GM18502 (cell line): ENCODE measurements around the gene MYCBPAP.

Source experiments
- ATAC-seq: cut with Tn5 transposase; IDR thresholded peaks from one replicate; pipeline ENCODE4 v1.9.1; 2021; ENCODE audit warnings: mild to moderate bottlenecking; ENCODE audit not compliant: unreplicated experiment, poor library complexity

Gene MYCBPAP

DNA sequence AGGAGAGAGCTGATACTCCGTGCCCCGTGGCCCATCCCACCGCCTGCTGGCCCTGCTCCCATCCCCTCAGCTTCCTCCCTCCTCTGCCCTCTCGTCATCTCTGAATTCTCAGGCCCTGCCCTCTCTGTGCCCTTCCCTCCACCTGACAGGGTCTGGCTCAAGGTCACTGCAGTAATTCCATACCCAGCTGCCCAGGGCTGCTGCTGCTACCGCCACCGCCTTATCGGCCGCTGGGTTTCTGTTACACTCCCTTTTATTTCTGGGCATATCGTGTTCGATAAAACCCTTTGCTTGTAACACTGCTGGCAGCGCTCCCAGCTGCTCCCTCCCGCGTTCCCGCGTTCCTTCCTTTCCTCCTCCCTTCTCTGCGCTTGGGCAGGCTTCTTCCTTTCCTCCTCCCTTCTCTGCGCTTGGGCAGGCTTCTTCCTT lies 25.5 kb downstream of the MYCBPAP start:
- ATAC-seq, result no peak

DNA sequence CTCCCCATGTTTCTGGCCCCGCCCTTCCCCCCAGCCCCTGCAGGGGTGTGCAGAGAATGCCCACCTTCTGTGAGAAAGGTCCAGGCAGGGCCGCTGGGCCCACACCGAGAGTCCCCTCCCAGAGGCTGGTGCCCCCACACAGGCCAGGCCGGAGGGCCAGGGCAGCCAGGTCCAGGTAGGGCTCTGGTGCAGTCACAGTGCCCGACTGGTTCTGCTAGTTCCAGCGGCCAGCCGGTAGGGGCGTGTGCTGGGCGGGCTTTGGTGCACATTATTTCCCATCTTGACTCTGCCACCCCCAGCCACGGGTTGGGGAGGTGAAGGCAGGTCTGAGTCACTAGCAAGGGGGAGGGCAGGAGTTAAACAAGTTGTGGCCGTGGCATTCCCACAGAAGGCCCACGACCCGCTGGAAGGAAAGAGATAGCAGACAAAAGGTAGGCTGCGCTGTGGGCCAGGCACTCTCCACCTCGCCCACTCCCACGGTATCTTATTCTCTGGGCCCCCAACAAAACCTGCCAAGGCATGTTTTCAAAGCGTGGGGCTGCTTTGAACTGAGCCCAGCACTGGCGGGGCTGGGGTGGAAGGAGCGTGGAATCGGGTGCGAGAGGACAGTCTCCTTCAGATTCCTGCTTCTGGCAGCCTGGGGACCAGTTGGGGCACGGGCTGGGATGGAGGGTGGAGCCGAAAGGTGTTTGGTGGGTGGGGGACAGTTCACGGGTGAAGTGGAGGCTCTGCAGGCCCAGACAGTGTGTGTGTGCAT lies 26.2 kb downstream of the MYCBPAP start:
- ATAC-seq, result no peak

DNA sequence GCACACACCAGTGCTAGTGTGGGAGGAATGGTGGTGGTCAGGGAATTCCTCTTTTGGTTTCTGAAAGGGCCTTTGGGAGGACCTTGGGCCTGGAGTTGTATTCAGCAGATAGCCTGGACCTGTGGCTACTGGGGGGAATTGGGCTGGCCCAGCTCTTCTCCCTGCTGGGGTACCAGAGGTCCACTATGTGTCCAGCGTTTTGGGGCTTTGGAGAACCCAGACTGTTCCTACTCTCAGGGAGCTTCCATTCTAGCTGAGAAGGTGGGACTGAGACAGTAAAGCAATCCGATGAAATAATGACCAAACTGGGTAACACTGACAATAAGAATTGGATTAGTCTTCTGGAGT lies 26.7 kb downstream of the MYCBPAP start:
- ATAC-seq, result no peak

DNA sequence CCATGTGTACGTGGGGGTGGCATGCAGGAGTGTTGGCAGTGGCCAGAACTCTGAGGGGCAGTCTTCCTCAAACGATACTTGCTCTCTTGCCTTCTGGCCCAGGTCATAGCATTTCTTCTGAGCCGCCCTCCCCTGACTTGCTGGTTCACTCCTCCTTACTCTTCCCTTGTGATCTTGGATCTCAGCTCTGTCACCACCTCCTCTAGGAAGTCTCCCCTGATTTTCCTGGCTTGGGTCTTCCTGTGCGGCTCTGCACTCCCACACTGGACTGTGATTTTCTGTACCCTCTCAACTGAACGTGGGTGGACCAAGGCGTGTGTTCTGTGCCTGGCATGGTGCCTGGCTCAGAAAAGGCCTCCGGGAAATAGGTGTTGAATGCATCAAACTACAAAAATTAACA lies 27.2 kb downstream of the MYCBPAP start:
- ATAC-seq, result no peak

DNA sequence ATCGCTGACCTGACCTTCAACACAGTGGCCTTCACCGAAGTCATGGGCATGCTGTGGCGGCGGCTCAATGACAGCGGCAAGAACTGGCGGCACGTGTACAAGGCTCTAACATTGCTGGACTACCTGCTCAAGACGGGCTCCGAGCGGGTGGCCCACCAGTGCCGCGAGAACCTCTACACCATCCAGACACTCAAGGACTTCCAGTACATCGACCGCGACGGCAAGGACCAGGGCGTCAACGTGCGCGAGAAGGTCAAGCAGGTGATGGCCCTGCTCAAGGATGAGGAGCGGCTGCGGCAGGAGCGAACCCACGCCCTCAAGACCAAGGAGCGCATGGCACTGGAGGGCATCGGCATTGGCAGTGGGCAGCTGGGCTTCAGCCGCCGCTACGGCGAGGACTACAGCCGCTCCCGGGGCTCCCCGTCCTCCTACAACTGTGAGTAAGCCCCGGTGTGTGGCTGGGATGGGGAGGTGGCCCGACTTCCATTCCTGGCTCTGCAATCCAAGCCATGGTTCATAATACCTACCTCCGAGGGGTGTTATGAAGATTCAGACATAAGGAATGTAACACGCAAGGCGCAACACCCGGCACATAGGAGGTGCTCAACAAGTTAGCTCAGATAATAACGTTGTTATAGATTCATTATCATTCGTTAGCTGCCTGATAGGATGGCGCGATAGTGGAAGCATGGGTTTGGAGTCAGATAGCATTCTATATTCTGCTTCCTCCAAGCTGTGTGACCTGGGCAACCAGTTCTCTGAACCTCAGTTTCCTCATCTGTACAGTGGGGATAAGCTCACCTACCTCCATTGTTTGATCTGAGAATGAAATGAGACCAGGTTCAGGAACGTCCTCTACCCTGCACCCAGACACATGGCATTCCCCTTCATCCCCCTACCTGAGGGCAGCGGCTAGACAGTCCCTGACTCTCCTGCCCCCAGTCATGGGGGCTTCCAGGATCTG lies 28.7 kb downstream of the MYCBPAP start:
- ATAC-seq, result no peak

DNA sequence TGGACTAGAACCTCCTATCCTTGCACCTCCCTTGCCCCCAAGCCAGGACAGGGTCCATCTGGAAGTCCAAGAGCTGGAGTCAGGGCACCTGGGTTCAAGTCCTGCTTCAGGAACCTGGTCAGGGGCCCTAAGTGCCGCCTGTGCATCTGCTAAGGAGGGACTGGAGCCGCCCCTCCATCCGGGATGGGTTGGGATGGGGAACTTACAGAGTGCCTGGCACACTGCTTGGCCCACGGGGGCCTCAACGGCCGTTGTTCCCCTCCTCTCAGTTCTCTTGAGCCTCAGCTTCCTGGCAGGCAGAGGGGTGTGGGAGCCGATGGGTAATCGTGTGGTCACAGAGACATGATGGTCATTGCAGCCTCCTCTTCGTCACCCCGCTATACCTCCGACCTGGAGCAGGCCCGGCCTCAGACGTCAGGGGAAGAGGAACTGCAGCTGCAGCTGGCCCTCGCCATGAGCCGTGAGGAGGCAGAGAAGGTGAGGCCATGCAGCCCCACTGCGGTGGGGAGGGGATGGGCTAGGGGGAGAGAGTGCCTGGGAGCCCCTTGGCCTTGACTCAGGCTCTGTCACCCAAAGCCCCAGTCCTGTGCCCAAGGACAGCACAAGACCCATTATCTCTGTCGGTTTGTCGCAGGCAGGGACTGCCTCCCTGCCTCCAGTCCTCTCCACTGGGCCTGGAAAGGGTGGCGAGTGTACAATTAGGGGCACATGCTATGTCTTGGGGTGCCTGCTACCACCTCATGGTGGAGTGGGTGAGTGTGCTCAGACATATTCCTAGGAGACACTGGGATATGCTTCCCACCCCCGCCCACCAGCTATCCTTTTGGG lies 29.7 kb downstream of the MYCBPAP start:
- ATAC-seq, result no peak

DNA sequence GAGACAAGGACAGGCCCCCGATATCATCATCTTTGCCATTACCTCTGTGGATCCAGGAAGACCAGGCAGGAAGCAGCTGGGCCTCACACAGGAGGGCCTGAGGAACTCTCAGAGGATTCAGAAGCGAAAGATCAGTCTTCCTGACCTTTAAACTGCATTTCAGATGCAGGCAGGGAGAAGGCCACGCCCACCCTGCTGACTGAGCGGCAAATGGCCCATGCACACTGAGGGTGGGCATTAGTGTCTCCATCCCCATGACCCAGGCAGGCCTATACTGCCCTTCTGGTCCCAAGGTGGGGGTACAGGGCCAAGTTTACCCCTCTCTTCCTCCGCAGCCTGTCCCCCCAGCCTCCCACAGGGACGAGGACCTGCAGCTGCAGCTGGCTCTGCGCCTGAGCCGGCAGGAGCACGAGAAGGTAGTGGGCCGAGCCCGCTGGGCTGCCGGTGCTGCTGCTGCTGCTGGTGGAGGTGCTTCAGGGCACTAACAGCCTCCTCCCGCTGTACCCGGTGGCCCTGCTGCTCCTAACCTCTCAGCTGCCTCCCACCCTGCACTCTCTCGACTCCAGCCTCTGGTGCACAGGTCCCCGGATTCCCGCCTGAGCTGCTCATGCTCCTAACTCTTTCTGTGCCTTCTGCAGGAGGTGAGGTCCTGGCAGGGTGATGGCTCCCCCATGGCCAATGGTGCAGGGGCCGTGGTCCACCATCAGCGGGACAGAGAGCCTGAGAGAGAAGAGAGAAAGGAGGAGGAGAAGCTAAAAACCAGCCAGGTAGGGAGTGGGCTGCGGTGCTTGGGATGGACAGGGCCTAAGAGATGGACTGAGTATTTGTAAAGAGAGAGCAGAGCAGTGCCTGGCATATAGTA lies 30.5 kb downstream of the MYCBPAP start:
- no peak for ATAC-seq

DNA sequence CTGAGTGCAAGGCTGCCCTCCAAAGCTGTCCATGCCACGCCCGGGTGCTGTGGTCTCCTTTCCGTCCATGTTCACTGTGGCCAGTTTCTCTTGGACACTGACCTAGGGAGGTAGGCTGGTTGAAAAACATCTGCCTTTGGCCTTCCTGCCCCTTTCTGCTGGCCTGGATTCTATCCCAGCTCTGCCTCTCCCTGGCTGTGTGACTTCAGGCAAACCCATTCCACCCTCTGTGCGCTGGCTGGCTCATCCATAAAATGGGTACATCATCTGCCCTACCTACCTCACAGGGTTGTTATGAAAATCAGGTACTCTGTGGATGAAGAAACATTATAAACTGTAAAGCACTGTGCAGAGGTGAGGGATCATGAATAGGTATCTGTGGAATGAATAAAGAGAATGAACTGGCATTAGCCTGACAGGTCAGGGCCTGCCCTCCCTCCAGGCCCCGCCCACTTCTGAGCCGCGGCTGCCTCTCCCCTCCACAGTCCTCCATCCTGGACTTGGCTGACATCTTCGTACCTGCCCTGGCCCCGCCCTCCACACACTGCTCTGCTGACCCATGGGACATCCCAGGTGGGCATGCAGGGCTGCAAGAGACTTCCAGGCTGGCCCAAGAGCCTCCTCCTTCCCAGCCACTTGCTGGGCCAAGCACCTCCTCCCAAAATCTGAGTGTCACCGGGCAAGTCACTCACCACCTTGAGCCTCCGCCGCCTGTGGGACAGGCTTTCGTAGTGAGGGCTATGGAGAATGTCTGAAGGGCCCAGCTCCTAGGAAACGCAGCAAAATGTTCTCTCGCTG lies 31.7 kb downstream of the MYCBPAP start:
- no peak for ATAC-seq

DNA sequence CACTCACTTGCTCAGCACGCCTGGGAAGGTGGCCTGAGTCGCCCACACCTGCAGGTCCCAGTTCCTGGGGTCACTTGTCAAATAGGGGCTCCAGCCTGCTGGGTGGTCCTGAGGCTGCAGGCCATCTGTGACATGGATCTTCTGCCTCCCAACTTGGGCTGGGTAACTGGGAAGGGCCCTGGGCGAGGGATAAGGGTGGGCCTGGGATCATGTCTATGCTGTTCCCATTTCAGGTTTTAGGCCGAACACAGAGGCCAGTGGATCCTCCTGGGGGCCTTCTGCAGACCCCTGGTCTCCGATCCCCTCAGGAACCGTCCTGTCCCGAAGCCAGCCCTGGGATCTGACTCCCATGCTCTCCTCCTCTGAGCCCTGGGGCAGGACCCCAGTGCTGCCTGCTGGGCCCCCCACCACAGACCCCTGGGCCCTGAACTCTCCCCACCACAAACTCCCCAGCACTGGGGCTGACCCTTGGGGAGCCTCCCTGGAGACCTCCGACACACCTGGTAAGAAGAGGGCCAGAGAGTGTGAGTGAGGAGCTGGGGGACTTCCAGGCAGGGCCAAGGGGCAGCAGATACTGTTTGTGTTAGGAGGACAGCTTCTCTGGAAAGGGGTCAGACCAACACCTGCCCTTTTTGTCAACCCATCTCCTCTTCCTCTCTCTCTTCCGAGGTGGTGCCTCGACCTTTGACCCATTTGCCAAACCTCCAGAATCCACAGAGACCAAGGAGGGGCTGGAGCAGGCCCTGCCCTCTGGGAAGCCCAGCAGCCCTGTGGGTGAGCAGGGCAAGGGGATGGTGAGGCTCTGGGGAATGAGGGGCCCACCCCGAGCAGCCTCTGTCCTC lies 32.5 kb downstream of the MYCBPAP start:
- no peak for ATAC-seq

DNA sequence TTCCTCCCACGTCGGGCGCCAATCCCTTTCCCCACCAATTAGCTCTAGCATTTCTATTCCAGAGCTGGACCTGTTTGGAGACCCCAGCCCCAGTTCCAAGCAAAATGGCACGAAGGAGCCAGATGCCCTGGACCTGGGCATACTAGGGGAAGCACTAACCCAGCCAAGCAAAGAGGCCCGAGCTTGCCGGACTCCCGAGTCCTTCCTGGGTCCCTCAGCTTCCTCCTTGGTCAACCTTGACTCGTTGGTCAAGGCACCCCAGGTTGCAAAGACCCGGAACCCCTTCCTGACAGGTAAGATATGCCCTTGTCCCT lies 33.1 kb downstream of the MYCBPAP start:
- ATAC-seq, result no peak

DNA sequence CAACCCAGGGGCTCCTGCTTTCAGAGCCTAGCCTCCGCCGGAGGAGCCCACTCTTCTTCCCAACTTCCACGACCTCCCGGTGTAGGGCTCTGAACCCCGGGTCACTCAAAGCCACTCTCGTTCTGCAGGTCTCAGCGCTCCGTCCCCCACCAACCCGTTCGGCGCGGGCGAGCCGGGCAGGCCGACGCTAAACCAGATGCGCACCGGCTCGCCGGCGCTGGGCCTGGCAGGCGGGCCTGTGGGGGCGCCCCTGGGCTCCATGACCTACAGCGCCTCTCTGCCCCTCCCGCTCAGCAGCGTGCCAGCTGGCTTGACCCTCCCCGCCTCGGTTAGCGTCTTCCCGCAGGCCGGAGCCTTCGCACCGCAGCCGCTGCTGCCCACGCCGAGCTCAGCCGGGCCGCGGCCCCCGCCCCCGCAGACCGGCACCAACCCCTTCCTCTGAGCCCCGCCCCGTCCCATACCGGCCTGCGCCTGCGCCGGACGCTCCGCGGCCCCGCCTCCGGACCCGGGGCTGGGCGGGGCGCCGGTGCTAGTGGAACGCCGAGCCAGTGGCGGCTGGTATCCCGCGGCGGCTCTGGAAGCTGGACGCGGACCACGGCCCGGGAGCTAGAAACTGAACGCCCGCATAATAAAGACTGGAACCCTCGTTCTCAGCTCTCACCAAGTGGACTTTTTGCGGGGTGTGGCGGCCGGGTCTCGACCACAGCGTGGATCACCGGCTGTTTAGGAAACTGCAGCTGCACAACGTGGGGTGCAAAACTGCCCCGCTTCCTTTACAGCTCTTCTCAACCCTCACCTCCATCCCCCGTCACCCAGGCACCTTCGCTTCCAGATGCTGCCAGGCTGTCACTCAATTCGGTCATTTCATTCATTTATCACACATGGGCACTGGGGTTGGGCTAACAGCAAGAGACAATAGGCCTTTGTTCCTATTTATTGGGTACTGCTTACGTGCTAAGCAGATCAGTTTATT lies 33.8 kb downstream of the MYCBPAP start:
- ATAC-seq, result peak; percentile 87

DNA sequence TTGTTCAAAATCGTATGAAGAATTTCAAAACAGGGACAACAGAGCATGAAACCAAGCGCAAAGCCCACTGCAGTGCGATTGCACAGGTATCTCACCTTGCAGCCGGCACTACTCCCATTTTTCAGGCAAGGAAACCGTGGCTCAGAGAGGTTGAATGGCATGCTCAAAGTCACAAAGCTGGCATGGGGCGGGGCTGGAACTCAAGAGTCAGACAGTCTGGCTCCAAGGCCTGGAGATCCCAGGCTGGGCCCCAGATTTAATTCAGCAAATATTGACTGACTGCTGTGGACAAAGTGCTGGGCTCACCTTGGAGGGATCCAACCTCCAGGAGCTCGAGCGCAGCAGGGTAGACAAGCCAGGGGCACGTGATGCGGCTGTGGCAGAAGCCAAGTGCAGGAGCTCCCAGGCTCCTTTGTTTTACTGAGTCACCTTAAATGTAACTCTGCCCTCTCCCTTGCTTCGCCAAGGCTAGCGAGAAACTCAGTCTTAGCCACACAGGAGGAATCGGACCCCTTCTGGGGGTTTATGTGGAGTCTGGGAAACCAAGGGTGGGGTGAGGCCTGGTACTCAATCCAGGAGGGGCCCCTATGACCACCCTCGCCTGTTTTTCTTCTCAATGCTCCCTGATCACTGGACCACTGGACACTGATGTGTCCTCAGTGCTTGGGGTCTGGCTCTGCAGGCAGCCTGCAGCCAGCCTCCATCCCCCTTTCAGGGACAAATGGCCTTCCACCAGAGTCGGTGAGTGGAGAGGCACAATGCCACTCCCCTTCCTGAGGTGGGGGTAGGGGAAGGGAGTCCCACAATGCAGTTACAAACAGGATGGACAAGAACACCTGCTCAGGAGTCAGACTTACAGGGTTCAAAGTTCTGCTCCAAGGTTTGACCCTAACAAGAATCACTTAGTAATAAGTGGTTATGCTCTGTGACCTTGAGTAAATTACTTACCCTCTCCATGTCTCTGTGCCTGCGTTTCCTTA lies 34.8 kb downstream of the MYCBPAP start:
- ATAC-seq, result no peak

DNA sequence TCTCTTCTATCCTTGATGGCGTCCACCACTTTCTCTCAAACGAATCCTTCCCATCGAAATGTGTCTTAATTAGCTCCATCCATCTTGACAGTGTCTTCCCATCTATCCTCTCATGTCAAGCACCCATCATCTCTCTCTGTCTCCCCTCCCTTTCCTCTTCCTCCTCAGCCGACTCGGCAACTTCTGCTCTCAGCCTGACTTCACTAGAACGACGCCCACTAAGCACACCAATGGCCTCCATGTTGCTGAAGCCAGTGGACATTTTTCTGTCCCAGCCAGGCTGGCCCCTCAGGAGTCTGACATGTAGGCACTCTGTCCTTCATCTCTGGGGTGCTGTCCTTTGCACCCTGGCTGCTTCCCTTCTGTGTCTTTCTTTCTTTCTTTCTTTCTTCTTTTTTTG lies 36.3 kb downstream of the MYCBPAP start:
- no peak for ATAC-seq

DNA sequence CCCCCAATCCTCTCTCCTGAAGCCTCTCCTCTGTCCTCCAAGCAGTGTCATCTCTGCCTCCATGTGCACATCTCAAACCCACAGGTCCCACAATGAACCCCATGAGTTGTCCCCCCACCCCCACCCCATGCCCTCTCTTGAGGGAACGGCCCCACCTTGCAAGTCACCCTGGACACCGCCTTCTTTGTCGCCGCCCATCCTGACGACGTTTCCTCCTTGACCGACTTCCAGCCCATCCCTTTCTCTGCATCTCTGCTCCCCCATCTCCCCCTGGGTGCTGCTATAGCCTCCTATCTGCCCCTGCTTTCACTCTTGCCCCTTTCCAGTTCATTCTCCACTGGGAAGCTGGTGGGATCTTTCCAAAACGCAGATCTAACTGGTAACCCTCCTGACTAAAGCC lies 37.1 kb downstream of the MYCBPAP start:
- no peak for ATAC-seq

DNA sequence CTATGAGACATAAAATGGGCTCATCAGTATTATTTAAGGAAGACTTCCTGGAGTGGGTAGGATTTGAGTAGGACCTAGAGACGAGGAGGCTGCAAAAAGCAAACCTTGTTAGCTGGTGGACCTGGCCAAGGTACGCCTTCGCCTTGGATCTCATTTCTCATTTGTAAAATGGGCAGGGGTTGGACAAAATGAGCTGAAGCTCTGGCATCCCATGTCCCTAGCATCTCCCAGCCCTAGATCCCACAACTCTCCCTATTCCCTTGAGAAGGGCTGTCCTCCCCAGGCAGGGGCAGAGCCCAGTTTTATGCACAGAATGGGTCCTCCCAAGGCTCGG lies 38.4 kb downstream of the MYCBPAP start:
- no peak for ATAC-seq

DNA sequence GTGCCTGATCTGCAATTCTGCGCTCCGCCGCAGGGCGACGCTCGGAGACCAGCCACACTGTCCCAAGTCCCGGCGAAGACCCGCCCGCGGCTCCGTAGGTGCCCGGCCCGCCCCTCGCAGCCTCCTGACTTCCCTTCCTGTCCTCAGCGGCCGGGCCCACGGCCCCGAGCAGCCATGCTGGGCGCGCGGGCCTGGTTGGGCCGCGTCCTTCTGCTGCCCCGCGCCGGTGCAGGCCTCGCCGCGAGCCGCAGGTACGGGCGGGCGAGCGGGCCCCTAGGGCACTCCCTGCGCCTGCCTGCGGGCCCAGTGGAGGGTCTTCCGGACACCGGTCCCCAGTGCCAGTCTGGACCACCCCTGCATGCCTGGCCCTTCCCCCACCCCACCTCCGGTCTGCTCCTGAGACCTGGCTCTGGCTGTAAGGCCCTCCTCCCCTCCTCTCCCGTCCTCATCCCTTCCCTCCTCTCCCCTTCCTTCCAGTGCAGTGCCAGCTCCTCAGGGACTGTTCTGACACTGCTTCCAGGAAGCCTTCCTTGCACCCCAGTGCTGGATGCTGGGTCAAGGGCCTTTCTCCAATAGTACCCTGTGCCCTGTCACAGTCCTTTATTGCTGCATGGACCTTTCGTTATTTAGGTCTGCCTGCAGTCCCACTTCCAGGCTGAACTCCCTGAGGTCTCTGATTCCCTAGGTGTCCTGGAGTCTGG lies 38.9 kb downstream of the MYCBPAP start, which contains the start of gene SPATA20:
Gene SPATA20 (plus strand): TSS at position 140 of the 701 bp plus-strand sequence. CDS start 35 bp downstream, at position 175.
- ATAC-seq, result peak; percentile 64
